Measurements from ENCODE around the gene GP9.
"Not testable (repeated sequence)": the region's sequence is repeated elsewhere in the genome, so short reads cannot be mapped to it uniquely, and the experiment has no call there.

Gene GP9

GRCh38 chr3:129063841-129064482, 3.4 kb downstream of the GP9 start:
- no peak overlapping the region for H3K4me3 ChIP-seq (replicated peaks; ENCODE audit: low read depth, low read length)
- no peak for TF ChIP-seq CTCF (IDR thresholded peaks at IDR 0.05; ENCODE audit: low read depth, low read length, missing control alignments)

GRCh38 chr3:129065016-129065719, 4.6 kb downstream of the GP9 start:
- no peak for TF ChIP-seq CTCF (IDR thresholded peaks at IDR 0.05; ENCODE audit: low read depth, low read length, missing control alignments)
- H3K4me3 ChIP-seq (replicated peaks; ENCODE audit: low read depth, low read length) = no peak overlapping the region
- DNase-seq (ENCODE audit: extremely low read depth, low read depth) = no peak

More at GRCh38 chr3:129063841-129064482, 3.4 kb downstream of the GP9 start:
- no peak for DNase-seq (ENCODE audit: extremely low read depth, low read depth)

DNA sequence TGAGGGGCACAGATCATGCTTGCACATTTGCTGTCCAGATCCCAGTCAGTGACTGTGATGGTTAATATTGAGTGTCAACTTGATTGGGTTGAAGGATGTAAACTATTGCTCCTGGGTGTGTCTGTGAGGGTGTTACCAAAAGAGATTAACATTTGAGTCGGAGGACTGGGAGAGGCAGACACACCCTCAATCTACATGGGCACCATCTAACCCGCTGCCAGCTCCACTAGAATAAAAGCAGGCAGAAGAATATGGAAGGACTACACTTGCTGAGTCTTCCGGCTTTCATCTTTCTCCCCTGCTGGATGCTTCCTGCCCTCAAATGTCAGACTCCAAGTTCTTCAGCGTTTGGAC, 5.1 kb downstream of the GP9 start:
- H3K4me3 ChIP-seq (replicated peaks; ENCODE audit: low read depth, low read length) = no peak overlapping the region
- no peak for TF ChIP-seq CTCF (IDR thresholded peaks at IDR 0.05; ENCODE audit: low read depth, low read length, missing control alignments)
- no peak for DNase-seq (ENCODE audit: extremely low read depth, low read depth)

DNA sequence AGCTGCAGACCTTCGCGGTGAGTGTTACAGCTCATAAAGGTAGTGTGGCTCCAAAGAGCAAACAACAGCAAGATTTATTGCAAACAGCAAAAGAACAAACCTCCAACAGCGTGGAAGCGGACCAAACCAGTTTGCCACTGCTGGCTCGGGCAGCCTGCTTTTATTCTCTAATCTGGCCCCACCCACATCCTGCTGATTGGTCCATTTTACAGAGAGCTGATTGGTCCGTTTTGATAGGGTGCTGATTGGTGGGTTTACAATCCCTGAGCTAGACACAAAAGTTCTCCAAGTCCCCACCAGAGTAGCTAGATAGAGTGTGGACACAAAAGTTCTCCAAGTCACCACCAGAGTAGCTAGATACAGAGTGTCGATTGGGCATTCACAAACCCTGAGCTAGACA, 7.1 kb downstream of the GP9 start:
- not testable (repeated sequence) for DNase-seq (ENCODE audit: extremely low read depth, low read depth)

GRCh38 chr3:129068291-129068886, 7.8 kb downstream of the GP9 start:
- no peak for TF ChIP-seq CTCF (IDR thresholded peaks at IDR 0.05; ENCODE audit: low read depth, low read length, missing control alignments)
- peak overlapping the region; percentile 20 for H3K4me3 ChIP-seq (replicated peaks; ENCODE audit: low read depth, low read length)
- no peak for DNase-seq (ENCODE audit: extremely low read depth, low read depth)

More for the DNA sequence above, 7.1 kb downstream of the GP9 start:
- not testable (repeated sequence) for H3K4me3 ChIP-seq (replicated peaks; ENCODE audit: low read depth, low read length)

DNA sequence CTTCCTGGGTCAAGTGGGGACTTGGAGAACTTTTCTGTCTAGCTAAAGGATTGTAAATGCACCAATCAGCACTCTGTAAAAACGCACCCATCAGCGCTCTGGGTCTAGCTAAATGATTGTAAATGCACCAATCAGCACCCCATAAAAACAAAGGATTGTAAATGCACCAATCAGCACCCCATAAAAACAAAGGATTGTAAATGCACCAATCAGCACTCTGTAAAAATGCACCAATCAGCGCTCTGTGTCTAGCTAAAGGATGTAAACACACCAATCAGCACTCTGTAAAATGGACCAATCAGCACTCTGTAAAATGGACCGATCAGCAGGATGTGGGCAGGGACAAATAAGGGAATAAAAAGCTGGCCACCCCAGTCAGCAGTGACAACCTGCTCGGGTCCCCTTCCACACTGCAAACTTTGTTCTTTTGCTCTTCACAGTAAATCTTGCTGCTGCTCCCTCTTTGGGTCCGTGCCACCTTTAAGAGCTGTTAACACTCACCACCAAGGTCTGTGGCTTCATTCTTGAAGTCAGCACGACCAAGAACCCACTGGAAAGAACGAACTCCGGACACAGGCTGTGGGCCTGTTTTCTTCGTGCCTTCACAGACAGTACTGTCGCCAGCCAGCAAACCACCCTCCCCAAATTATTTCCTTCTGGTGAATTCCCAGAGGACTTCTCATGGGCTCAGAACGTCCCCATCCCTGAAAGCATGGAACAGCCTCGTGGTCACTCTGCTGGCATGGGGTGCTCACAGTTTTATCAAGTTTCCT, 8.9 kb downstream of the GP9 start:
- not testable (repeated sequence) for H3K4me3 ChIP-seq (replicated peaks; ENCODE audit: low read depth, low read length); DNase-seq (ENCODE audit: extremely low read depth, low read depth)

DNA sequence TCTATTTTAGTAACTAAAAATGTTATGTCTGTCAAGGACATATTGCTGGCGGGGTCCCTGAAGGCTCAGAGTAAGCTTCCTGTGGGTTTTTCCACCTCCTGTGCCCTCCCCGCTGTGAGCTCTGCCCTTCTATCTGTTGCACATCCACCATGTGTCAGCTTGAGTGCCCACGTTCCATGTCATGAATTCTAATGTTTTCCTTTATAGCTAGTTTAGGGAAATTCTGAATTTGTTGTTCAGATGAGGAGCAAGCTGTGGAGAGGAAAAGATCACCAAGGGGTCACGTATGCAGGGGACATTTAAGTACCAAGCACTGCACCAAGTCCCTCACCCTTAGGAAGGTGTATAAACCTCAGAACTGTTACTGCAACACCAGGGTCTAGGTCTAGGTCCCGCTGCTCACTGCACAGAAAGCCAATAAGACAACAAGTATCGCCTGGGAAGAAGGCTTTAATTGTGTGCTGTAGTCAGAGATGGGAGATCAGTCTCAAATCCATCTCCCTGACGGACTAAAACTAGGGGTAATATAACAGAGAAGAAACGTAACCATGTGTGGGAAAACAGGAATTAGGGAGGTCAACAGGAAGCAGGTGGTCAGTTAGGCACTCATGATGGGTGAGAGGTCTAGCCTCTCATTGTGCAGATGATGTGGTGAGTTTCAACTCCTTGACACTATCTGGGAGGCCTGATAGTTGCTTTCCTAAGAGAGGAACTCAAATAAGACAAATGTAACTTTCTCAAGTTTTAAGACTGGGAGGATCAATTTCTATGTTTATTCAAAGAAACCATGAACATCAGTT, 9.7 kb downstream of the GP9 start:
- TF ChIP-seq CTCF (IDR thresholded peaks at IDR 0.05; ENCODE audit: low read depth, low read length, missing control alignments) = no peak
- no peak overlapping the region for H3K4me3 ChIP-seq (replicated peaks; ENCODE audit: low read depth, low read length)
- no peak for DNase-seq (ENCODE audit: extremely low read depth, low read depth)
